Pulmonary artery endothelial cell (primary cell): ENCODE measurements around the gene ADAMTS17. TPM values are rescaled to one million over a fixed set of nuclear protein-coding genes. Genes with fewer than 3 reads are reported as not detected.

Experiments
- total RNA-seq: library from RNA; depleted of rRNA; stranded (reverse); fragments of >200 nt; gene quantifications from 2 replicates; pipeline ENCODE4 v1.2.3, GENCODE V29; 2014

ADAMTS17 gene
- total RNA-seq, 1 donor from 2014 or later = 0.13 TPM

Other genes with a start within 250 kb of the ADAMTS17 start
- not detected in 2 replicates for gene CERS3, start 187.0 kb upstream of the ADAMTS17 start, total RNA-seq